GOT3 (cell line): ENCODE results near the gene ZNF593OS.

Experiments
- DNase-seq: peaks from one replicate; lab custom pipeline; 2025; ENCODE audit warnings: mixed read lengths; lab: John Stamatoyannopoulos, UW

ZNF593OS gene

DNA sequence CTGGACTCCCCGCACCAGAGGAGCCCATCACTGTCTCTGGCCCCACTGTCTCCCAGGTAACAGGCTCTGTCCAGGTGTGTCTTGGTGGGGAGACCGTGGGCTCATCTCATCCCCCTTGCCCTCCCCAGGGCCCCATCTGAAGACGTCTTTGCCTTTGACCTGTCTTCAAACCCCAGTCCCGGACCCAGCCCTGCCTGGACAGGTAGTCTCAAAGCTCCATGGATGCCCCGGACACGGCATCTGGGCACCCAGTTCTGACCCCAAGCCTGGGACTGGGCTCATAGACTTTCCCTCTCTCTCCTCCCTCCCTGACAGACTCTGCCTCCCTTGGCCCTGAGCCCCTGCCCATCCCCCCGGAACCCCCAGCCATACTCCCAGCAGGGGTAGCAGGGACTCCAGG is 12.5 kb upstream of the ZNF593OS start:
- DNase-seq = no peak

DNA sequence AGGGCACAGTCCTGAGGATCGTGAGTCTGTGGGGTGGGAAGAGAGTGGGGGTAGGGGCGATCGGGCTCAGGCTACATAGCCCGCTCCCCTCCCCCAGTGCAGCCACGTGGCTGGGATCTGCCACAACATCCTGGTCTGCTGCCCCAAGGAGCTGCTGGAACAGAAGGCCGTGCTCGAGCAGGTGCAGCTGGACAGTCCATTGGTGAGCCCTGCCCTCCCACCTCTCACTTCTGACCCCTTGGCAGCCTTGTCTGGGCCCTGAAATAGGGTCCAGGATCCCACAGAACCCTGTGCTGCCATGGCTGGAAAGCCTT is 10.7 kb upstream of the ZNF593OS start:
- no peak for DNase-seq

DNA sequence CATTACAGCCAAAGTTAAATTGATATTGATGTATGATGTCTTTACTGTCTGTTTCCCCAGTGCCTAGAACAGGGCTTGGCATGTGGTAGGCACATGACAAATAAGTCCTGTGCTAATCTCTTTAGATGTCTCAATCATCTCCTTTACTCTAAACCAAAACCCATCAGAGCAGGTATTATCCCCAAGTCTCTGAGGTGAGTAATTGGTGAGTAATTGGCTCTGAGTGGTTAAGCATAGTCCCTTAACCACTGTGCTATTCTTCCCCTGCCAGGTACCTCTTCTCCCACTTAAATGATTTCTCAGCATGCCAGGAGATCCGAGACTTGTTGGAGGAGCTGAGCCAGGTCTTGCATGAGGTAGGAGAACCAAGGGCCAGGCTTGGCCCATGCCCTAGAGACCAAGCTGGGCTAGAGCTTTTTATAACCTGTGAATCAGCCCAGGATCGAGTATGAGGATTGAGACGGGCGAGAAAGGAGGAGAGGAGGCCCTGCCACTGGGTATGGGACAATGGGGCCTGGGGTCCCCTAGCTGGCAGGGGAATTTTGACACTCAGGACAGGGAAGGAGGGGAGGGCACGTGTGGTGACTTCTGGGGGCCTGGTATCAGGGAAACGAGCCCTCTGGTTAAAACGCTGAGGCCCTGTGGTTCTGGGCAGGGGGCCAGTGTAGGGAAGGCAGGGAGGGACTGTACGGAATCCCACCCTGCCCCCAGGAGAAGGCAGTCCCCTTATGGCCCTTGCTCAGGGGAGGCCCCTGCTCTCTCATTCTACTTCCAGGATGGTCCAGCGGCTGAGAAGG is 10.2 kb upstream of the ZNF593OS start:
- DNase-seq = no peak

DNA sequence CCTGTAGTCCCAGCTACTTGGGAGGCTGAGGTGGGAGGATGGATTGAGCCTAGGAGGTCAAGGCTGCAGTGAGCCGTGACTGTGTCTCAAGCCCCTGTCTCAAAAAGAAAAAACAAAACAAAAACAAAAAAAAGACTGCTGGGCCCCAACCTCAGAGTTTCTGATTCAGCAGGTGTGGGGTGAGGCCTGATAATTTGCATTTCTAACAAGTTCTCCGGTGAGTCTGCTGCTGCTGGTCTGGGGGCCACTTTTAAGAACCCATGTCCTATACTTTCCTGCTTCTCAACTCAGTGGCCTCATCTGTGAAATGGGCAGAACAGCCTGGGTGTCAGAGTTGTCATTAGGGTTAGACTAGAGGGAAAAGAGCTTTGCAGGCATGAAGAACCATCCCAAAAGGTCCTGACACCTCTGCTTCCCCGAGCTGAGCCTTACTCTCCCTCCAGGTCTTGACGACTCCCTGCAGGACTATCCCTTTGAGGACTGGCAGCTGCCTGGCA is 8.4 kb upstream of the ZNF593OS start:
- DNase-seq = no peak

DNA sequence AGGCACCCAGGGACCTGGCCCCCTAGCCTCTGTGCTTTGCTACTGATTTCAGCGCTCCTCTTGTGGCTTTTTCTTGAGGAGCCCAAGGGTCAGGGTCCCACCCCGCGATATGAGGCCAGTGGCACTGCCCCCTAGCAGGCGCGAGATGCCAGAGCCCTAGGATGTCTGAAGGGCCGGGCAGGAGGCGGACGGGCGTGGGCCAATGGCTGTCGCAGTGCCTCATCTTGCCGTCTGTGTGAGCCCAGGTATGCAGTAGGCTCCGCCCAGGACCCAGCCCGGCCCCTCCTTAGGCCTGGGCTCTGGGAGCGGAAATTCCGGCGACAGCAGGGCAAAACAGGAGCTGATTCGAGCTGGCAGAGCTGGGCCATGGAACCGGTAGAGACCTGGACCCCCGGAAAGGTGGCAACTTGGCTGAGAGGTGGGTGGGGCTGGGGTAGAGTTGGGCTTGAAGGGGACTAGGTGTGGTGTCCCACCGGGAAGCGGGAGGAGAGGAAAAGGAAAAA is 5.6 kb upstream of the ZNF593OS start, which contains the start of gene CNKSR1:
Gene CNKSR1, plus strand, starts transcription at position 310 of the 503 bp plus-strand sequence. Its CDS starts 57 bp downstream, at position 367.
- no peak for DNase-seq

DNA sequence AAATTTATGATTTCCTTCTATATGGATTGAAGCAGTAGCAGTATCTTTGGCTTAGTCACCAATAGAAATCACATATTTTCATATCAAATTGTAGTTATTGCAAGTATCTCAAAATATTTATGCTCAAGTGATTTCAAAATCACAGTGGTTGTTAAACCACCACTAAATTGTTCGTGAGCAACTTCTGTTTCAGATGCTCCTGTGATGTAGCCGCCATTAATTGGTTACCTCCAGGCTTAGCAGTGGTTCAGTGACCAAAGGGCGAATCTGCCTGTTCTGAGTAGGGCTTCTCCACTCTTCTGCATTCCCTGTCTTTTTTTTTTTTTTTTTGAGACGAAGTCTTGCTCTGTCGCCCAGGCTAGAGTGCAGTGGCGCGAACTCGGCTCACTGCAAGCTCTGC is 3.7 kb upstream of the ZNF593OS start:
- no peak for DNase-seq

DNA sequence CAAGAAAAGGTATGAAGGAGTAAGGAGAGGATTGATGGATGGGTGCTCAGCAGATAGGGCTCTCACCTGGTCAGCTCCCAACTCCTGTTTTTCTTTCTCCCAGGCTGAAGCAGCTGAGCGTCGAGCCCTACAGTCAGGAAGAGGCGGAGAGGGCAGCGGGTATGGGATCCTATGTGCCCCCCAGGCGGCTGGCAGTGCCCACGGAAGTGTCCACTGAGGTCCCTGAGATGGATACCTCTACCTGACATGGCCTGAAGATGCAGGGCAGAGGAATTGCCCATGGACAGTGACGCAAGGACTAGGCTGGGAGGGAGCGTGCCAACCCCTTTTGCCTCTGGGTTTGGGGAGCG is 1.2 kb downstream of the ZNF593OS start:
- no peak for DNase-seq

DNA sequence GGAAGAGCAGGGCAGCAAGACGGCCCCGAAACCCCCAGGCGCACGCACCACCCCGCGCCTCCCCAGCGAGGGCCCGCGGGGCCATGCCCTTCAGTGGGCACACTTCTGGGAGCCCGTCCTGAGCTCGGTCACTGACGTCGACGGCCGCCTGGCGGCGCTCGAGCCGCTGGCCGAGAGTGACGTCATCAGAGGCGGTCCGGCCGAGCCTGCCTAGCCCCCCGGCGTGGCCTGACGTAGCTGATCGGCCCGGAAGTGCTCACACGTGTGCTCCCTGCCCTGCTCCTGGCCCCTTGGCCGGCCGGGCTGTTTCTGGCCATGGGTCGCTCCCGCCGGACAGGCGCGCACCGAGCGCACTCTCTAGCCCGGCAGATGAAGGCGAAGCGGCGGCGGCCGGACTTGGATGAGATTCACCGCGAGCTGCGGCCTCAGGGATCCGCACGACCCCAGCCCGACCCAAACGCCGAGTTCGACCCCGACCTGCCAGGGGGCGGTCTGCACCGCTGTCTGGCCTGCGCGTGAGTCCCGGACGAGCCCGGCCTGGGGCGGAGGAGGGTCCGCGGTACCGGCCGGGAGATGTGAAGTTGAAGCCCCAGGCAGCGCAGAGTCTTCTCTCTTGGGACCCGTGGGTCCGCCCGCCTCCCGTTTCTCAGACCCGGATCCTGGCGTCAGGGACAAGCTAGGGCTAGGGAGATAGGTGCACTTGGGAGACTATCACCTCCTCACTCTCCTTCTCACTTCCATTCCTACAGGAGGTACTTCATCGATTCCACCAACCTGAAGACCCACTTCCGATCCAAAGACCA is 1.8 kb downstream of the ZNF593OS start, which contains the start of gene ZNF593:
Gene ZNF593, plus strand, starts transcription at position 240 of the 803 bp plus-strand sequence. Its CDS starts 76 bp downstream, at position 316.
- DNase-seq = peak; percentile 72

DNA sequence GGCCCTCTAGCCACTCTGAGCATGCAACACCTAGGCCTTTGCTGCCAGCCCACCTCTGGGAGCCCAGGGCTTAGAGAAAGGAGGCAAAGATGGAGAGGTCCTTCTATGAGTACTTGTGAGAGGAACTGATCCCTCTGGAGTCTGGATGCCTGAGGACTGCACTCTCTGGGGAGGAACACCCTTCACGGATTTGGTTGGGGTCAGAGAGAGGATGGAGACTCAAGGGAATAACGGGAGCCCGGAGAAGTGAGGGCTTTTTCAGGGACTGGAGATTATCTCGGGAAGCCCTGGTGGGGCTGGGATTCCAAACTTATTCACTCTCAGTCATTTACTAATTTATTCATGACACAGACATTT is 2.5 kb downstream of the ZNF593OS start:
- no peak for DNase-seq

DNA sequence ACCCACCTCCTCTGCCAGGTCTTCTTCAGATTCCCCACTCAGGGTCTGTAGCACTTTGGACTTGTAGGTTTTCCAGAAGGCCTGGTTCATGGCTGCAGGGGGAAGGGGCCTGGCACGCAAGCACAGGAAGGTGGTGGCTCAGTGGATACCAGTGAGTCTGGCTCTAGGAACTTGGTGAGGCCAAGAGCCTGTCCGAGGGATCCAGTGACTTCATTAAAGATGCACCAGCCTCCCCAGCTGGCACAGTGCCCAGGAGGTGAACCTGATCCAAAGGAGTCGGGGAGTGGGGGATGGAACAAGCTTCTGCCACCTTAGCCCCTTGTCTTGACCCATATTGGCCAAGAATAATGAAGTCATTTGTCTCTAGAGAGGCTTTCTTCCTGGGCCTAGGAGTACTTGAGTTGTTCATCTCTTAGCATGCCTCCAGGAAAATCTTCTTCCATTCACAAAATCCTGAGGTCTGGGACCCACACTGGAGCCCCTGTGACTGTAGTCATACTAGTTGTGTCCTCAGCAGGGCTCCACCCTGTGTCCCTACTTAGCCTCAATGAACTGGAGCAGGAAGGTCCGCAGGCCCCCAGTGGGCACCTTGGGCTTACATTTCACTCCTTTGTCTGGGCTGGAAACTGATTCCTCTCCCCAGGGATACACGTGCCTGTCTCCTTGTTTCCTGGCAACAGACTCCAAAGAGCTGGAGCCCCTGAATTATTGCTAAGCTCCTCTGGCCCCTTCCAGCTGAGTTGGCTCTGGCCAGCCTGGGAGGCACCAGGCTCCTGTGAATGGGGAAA is 3.0 kb downstream of the ZNF593OS start, which contains the start of gene C1orf232:
Gene C1orf232, minus strand, starts transcription at position 554 of the 788 bp plus-strand sequence. Its CDS starts 464 bp downstream, at position 90.
- no peak for DNase-seq

DNA sequence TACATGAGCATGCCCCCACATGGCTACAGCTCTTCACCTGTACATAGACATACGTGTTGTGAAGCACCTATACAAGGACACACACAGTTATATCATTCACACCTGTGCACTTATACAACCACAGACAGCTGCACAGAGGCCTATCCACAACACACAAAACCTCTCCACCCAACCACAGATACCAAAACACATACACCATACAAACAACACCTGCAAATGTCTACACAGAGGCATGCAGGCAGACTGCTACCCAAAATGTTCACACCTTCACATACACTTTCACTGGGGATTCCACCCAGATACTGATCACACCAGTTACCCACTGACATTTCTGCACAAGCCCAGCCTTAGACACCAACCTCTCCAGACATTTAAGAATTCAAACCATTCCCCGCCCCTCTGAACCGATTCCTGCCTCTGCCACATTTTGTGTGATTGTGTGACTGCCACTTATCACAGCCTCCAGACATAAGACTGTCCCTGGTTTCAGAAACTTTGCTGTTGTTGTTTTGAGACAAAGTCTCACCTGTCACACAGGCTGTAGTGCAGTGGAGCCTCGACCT is 4.8 kb downstream of the ZNF593OS start:
- DNase-seq = no peak

DNA sequence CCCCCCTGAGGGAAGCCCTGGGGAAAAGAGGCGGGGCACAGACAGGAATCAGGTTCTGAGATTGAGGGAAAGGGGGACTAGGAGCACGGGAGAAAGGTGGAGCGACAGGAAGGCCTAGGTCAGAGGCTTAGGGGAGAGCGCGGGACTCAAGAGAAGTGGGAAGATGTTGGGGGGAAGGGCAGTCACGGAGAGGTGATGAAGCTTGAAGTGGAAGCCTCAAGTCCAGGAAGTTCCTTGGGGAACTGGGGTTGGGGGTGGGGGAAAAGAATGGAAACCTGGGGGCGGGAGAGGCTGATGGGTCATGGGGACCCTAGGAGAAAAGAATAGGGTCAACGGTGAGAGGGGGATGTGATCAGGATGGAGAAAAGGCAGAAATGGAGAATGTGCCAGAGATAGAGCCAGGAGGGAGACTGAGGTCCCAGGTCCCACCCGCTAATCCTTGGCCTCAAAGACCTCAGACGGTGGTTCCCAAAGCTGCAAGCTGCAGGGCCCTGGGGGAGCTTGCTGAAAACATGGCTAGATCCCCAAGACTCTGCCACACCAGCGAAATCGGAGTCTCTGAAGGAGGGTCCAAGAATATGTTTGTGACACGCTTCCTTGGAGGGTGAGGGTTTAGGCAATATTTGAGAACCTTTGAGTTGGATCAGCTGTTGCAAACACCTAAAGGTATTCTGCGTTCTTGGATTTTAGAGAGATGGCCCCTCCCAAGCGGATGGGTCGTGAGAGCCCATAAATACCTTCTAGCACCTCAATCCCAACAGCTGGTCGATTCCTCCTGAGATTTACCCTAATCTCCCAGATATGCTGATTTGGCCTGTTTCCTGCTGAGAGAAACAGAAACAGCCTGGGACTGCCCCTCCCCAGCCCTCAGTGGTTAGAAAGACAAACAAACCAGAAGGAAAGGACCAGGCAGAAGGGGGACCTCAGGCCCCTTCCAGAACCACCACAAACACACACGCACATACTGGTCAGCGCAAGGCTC is 6.5 kb downstream of the ZNF593OS start:
- DNase-seq = no peak

DNA sequence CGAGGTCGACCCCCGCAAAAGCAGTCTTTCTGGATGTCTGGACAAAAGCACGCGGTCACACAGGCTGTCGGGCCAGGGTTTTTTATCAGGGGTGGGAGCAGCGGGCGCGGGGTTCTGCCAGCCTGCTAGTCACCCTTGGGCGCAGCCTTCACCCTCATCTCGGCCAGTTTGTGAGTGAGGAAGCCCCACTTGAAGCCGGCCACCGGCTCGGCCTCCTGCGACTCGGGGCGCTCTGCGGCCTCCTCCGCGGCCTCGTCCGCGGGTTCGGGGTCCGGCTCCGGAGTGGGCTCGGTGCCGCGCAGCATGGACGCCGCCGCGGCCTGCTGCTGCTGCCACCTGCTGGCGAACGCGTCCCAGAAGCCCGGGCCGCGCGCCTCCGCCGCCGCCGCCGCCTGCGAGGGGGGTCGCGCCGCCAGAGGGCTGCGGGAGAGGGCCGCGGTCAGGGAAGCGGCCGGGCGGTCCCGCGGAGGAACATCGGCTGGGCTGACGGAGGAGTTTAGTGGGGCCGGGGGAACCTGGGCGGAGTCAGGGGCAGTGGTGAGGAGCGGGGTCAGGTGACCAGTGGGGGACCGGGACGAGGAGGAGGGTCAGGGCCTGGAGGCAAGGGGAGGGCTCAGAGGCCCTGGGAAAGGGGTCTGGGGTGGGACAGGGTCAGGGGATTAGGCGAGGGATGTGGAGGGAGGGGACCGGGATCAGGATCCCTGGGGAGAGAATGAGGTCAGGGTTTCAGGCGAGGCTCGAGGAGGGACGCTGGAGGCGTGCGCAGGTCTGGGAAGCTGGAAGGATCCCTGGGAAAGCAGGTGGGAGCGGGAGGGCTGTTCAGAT is 7.4 kb downstream of the ZNF593OS start:
- DNase-seq = no peak

DNA sequence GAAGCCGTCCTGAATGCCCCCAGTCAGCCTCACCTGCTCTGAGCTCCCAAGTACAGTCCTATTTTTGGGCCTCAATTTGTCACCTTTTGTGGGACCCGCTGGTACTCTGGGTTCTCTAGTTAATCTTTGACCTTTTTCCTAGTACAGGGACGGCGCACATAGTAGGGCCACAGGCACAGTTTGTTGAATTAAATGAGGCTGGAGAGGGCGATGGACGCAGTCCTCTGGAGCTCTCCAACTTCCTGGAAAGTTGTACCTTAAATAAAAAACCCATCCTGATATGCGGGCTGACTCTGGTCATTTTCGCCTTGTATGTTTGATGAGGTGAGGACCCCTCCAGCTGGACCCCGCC is 8.0 kb downstream of the ZNF593OS start:
- no peak for DNase-seq

DNA sequence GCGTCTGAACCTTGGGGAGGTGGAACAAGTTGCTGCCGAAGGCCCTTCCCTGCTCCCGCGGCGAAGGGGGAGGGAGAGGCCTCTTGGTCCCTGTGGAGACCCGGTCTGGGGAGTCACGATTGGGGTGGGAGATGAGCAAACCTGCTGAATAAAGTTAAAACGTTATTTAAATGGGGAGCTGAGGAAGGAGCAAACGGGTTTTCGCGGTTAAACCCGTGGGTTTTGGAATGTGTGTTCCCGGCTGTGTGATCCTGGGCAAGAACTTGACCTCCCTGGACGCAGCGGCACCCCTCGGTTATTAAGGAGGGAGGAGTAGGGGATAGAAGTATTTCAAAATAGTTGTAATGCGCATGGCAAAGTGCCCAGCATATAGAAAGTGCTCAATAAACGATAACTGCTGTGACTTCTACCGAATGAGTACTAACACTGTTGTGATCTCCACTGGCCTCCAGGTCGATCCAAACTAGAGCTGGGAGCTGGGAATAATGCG is 9.4 kb downstream of the ZNF593OS start:
- no peak for DNase-seq

DNA sequence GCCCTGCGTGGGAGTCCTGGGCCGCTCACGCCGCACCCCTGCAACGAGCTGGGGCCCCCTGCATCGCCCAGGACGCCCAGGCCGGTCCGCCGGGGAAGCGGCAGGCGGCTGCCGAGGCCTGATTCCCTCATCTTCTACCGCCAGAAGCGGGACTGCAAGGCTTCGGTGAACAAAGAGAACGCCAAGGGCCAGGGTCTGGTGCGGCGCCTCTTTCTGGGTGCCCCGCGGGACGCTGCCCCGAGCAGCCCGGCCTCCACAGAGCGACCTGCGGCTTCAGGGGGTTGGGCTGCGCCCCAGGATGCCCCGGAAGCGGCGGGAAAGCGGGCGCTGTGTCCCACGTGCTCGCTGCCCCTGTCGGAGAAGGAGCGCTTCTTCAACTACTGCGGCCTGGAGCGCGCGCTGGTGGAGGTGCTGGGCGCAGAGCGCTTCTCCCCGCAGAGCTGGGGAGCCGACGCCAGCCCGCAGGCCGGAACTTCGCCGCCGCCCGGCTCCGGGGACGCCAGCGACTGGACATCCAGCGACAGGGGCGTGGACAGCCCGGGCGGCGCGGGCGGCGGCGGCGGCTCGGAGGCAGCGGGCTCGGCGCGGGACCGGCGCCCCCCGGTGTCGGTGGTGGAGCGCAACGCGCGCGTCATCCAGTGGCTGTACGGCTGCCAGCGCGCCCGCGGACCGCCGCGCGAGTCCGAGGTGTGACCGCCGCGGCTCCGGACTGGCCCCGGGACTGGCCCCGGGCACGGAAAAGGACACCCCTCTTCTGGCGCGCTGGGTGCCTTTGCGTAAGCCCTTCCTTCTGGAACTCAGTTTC is 10.0 kb downstream of the ZNF593OS start:
- DNase-seq = no peak

DNA sequence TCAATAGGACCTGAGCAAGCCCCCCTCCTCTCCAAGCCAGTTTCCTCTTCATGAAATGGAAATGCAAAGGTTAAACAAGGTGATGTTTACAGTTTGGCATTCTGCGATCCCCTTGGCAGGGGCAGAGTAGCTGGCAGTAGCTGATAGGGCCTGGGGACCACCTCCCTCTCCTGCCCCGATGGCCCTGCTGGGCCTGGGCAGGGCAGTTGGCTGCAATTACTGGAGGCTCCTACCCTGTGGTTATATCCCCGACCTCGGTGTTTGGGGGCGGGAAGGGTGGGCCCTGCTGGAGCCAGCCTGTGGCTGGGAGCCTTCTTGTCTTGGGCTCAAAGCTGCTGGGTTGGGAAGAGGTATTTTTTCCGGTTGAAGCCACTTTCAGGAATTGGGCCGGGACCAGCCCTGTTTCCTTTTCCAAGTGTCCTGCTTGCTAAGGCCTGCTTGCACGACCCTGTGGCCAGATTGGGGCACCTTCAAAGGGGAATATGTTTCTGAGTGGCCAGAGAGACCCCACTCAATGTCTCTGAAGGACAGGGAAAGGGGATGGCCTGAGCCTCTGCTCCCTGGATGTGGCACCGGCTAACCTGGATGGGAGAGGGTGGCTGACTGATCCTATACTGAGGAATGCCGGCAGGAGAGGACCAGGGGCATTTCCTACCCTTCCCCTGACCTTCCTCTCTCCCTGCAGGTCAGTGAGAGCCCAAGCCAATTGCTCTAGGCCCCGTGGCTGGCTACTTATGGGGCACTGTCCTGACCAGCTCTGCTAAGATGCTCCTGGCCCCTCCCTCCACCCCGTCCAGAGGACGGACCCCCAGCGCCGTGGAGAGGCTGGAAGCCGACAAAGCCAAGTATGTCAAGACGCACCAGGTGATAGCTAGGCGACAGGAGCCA is 10.9 kb downstream of the ZNF593OS start:
- DNase-seq = no peak

DNA sequence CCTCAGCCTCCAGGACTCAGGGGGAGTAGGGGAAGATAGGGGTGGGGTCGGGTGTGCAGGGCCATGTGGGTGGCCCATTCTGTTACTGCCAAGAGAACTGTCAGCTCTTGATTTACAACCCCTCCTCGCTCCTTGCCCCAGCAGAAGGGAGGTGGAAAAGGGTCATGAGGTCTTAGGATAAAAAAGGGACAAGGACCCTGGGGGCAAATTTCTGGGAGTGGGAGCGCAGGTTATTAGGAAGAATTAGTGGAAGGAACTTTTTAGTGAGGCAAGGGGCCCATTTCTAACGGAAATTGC is 11.9 kb downstream of the ZNF593OS start:
- DNase-seq = no peak
